Neural progenitor cell (in vitro differentiated cells): ENCODE measurements around the gene ACVR1C. TPM values are rescaled to one million over a fixed set of nuclear protein-coding genes. Genes with fewer than 3 reads are reported as not detected.
A peak's percentile ranks its signal among the peaks of the same experiment; 100 is the strongest.

Experiments
- DNase-seq: peaks from one replicate; pipeline ENCODE4 v3.0.0-alpha.2; 2016; ENCODE audit warnings: low spot score
- H2AFZ ChIP-seq: fragments of 200-600 bp; sonication (generic); replicated peaks from 2 replicates; pipeline ENCODE4 v1.6.1; 2016; ENCODE audit warnings: antibody characterized with exemption
- H3F3A ChIP-seq: fragments of 200-600 bp; sonication (generic); 2 replicates; pipeline ENCODE4 v1.6.1; 2016; ENCODE audit warnings: antibody characterized with exemption, low read depth
- H3K27ac ChIP-seq: fragments of 200-600 bp; sonication (generic); 2 replicates; pipeline ENCODE4 v1.5.1; 2016; ENCODE audit warnings: mild to moderate bottlenecking
- H3K27me3 ChIP-seq: fragments of 200-600 bp; sonication (generic); 2 replicates; pipeline ENCODE4 v1.6.1; 2016; ENCODE audit warnings: mild to moderate bottlenecking, moderate library complexity
- H3K36me3 ChIP-seq: fragments of 200-600 bp; sonication (generic); 2 replicates; pipeline ENCODE4 v1.5.1; 2016
- H3K4me1 ChIP-seq: fragments of 200-600 bp; sonication (generic); 2 replicates; pipeline ENCODE4 v1.6.1; 2016; ENCODE audit warnings: mixed run types
- H3K4me2 ChIP-seq: fragments of 200-600 bp; sonication (generic); 2 replicates; pipeline ENCODE4 v1.6.1; 2016
- H3K4me3 ChIP-seq: fragments of 200-600 bp; sonication (generic); 2 replicates; pipeline ENCODE4 v1.5.1; 2016
- H3K79me2 ChIP-seq: fragments of 200-600 bp; sonication (generic); 2 replicates; pipeline ENCODE4 v1.6.1; 2016; ENCODE audit warnings: low read depth
- H3K9ac ChIP-seq: fragments of 200-600 bp; sonication (generic); 2 replicates; pipeline ENCODE4 v1.6.1; 2016
- H3K9me3 ChIP-seq: fragments of 200-600 bp; sonication (generic); 2 replicates; pipeline ENCODE4 v1.5.1; 2016; ENCODE audit warnings: low read depth
- H4K20me1 ChIP-seq: fragments of 200-600 bp; sonication (generic); 2 replicates; pipeline ENCODE4 v1.6.1; 2016; ENCODE audit warnings: low read depth
- H3K27ac Mint-ChIP-seq: 3 replicates; pipeline ENCODE4 v1.8.0; 2021; ENCODE audit warnings: mixed read lengths
- H3K27me3 Mint-ChIP-seq: 2 replicates; pipeline ENCODE4 v1.8.0; 2022; ENCODE audit warnings: low read depth, mild to moderate bottlenecking, inconsistent platforms, moderate library complexity, mixed read lengths; ENCODE audit not compliant: insufficient read depth
- H3K36me3 Mint-ChIP-seq: 3 replicates; pipeline ENCODE4 v1.8.0; 2021; ENCODE audit warnings: mixed read lengths
- H3K4me1 Mint-ChIP-seq: 3 replicates; pipeline ENCODE4 v1.8.0; 2021; ENCODE audit warnings: mixed read lengths
- H3K4me3 Mint-ChIP-seq: 3 replicates; pipeline ENCODE4 v1.8.0; 2021; ENCODE audit warnings: mild to moderate bottlenecking, moderate library complexity, mixed read lengths
- H3K9me3 Mint-ChIP-seq: 3 replicates; pipeline ENCODE4 v1.8.0; 2020; ENCODE audit warnings: mixed read lengths
- EZH2 ChIP-seq: fragments of 200-600 bp; sonication (generic); IDR thresholded peaks from 2 replicates; pipeline ENCODE4 v1.6.1; 2017; ENCODE audit warnings: antibody characterized with exemption, mild to moderate bottlenecking, moderate library complexity
- EZH2phosphoT487 ChIP-seq: fragments of 200-600 bp; sonication (generic); IDR thresholded peaks from 2 replicates; pipeline ENCODE4 v1.6.1; 2017; ENCODE audit warnings: antibody characterized with exemption
- total RNA-seq: library from RNA; depleted of rRNA; stranded (reverse); fragments of >200 nt; gene quantifications from 2 replicates; pipeline ENCODE4 v1.2.3, GENCODE V29; 2015; ENCODE audit warnings: low replicate concordance
- TF ChIP-seq, protein P1 (sequence below): fragments of 200-600 bp; sonication (generic); IDR thresholded peaks from 2 replicates; pipeline ENCODE4 v1.5.1; 2017; ENCODE audit warnings: antibody characterized with exemption, mild to moderate bottlenecking

The ACVR1C gene
- total RNA-seq, 1 donor from 2014 or later = 3.0 TPM

DNA sequence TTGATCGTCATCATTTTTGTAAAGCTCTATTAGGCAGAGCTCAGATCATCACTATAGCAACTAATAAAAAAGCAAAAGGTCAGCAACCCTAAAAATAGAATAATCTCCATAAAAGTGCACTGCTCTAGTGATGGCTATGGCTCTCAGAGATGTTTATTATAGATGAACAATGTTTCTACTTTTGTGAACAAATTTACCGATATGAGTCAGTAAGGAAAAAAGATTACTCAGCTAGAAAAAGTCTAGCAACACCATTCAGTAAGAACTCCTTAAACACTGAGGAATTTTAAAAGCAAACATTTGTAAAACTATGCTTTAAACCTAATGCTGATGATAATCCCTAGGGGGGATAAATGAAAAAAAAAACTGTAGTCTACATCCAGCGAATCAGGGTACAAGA is 69.6 kb downstream of the ACVR1C start:
- no peaks in the 10 kb centered on the region for H3K79me2 ChIP-seq
- H3K4me3 ChIP-seq = no peak overlapping the region
- Mint-ChIP-seq H3K9me3 (no peaks in the 10 kb centered on the region), H3K27ac (no peak overlapping the region), H3K27me3 (no peaks in the 10 kb centered on the region), H3K4me3 (no peak overlapping the region), H3K36me3 (no peaks in the 10 kb centered on the region), H3K4me1 (peaks cover 13% of the 10 kb centered on the region)
- H3F3A ChIP-seq = peaks cover 11% of the 10 kb centered on the region
- peak overlapping the region; percentile 70 for H3K27ac ChIP-seq
- no peaks in the 10 kb centered on the region for H3K36me3 ChIP-seq
- no peaks in the 10 kb centered on the region for H4K20me1 ChIP-seq
- H3K9me3 ChIP-seq = peaks cover 5% of the 10 kb centered on the region
- no peaks in the 10 kb centered on the region for H3K27me3 ChIP-seq
- no peak overlapping the region for H2AFZ ChIP-seq
- TF ChIP-seq, protein P1, sequence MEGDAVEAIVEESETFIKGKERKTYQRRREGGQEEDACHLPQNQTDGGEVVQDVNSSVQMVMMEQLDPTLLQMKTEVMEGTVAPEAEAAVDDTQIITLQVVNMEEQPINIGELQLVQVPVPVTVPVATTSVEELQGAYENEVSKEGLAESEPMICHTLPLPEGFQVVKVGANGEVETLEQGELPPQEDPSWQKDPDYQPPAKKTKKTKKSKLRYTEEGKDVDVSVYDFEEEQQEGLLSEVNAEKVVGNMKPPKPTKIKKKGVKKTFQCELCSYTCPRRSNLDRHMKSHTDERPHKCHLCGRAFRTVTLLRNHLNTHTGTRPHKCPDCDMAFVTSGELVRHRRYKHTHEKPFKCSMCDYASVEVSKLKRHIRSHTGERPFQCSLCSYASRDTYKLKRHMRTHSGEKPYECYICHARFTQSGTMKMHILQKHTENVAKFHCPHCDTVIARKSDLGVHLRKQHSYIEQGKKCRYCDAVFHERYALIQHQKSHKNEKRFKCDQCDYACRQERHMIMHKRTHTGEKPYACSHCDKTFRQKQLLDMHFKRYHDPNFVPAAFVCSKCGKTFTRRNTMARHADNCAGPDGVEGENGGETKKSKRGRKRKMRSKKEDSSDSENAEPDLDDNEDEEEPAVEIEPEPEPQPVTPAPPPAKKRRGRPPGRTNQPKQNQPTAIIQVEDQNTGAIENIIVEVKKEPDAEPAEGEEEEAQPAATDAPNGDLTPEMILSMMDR = no peak
- TF ChIP-seq EZH2 (no peak), EZH2phosphoT487 (no peak)
- peaks cover 29% of the 10 kb centered on the region for H3K4me1 ChIP-seq
- no peak overlapping the region for H3K9ac ChIP-seq
- peak overlapping the region; percentile 62 for H3K4me2 ChIP-seq
- no peak for DNase-seq

DNA sequence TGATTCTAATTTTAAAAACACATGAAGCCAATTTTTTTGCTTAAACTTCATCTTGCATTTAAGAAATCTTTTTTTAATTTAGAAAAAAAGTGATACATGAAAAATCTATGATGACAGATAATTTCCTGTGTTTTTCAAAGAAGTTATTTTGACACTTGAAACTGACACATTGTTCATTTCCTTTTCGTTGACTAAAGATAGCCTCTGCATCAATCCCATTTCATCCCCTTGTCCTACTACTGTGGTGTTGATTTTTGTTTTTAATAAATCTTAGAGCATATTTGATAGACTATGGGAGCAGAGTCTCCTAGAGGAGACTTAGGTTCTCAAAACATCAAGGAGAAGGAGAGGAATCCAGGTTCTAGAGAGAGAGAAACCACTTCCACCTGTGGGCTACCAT is 70.9 kb downstream of the ACVR1C start:
- peaks cover 13% of the 10 kb centered on the region for H3K4me1 Mint-ChIP-seq
- no peak for DNase-seq
- no peaks in the 10 kb centered on the region for H3K27me3 ChIP-seq
- H3K4me3 ChIP-seq = no peak overlapping the region
- H3K9ac ChIP-seq = no peak overlapping the region
- H2AFZ ChIP-seq = no peak overlapping the region
- H3K27ac Mint-ChIP-seq = no peak overlapping the region
- no peaks in the 10 kb centered on the region for H3K27me3 Mint-ChIP-seq
- TF ChIP-seq, protein P1 = no peak
- TF ChIP-seq EZH2 (no peak), EZH2phosphoT487 (no peak)
- no peak overlapping the region for H3K4me2 ChIP-seq
- H3K79me2 ChIP-seq = no peaks in the 10 kb centered on the region
- H3K9me3 ChIP-seq = no peaks in the 10 kb centered on the region
- H3K36me3 ChIP-seq = no peaks in the 10 kb centered on the region
- no peak overlapping the region for H3K4me3 Mint-ChIP-seq
- H4K20me1 ChIP-seq = no peaks in the 10 kb centered on the region
- peaks cover 35% of the 10 kb centered on the region for H3K4me1 ChIP-seq
- H3F3A ChIP-seq = peaks cover 11% of the 10 kb centered on the region
- H3K36me3 Mint-ChIP-seq = no peaks in the 10 kb centered on the region
- no peaks in the 10 kb centered on the region for H3K9me3 Mint-ChIP-seq
- no peak overlapping the region for H3K27ac ChIP-seq

DNA sequence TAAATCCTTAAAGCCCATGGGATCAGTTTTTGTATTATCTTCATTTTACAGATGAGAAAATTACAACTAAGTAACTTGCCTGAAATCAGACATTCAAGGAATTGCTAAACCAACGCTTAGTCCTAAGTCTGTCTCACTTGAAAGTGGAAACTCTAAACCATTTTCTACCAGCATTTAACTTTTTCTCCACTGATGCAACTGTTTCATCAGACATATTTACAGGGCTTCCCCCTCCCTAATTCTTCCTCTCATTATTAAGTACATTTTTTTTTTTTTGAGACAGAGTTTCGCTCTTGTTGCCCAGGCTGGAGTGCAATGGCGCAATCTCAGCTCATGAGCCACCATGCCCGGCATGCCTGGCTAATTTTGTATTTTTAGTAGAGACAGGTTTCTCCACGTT is 88.6 kb downstream of the ACVR1C start:
- H3K27me3 ChIP-seq = no peaks in the 10 kb centered on the region
- no peak for TF ChIP-seq EZH2phosphoT487
- TF ChIP-seq, protein P1 = no peak
- no peak for TF ChIP-seq EZH2
- H3K9me3 Mint-ChIP-seq = no peaks in the 10 kb centered on the region

More for the DNA sequence above, 88.6 kb downstream of the ACVR1C start:
- no peak overlapping the region for H3K4me3 Mint-ChIP-seq
- H3K4me2 ChIP-seq = no peak overlapping the region
- H3K27me3 Mint-ChIP-seq = no peaks in the 10 kb centered on the region
- no peaks in the 10 kb centered on the region for H3K36me3 Mint-ChIP-seq
- no peak overlapping the region for H3K27ac ChIP-seq
- H4K20me1 ChIP-seq = no peaks in the 10 kb centered on the region
- no peaks in the 10 kb centered on the region for H3F3A ChIP-seq
- no peaks in the 10 kb centered on the region for H3K9me3 ChIP-seq
- H3K79me2 ChIP-seq = no peaks in the 10 kb centered on the region
- H2AFZ ChIP-seq = no peak overlapping the region
- H3K36me3 ChIP-seq = no peaks in the 10 kb centered on the region
- H3K27ac Mint-ChIP-seq = no peak overlapping the region
- no peaks in the 10 kb centered on the region for H3K4me1 ChIP-seq
- DNase-seq = no peak
- no peak overlapping the region for H3K4me3 ChIP-seq
- no peaks in the 10 kb centered on the region for H3K4me1 Mint-ChIP-seq
- no peak overlapping the region for H3K9ac ChIP-seq
